ENCODE results near the gene PRR35. TPM values are rescaled to one million over a fixed set of nuclear protein-coding genes. Genes with fewer than 3 reads are reported as not detected.

Gene PRR35
- total and polyA plus RNA-seq, 2 of the 4 experiments (the other 2 are of a cell fraction): not detected

DNA sequence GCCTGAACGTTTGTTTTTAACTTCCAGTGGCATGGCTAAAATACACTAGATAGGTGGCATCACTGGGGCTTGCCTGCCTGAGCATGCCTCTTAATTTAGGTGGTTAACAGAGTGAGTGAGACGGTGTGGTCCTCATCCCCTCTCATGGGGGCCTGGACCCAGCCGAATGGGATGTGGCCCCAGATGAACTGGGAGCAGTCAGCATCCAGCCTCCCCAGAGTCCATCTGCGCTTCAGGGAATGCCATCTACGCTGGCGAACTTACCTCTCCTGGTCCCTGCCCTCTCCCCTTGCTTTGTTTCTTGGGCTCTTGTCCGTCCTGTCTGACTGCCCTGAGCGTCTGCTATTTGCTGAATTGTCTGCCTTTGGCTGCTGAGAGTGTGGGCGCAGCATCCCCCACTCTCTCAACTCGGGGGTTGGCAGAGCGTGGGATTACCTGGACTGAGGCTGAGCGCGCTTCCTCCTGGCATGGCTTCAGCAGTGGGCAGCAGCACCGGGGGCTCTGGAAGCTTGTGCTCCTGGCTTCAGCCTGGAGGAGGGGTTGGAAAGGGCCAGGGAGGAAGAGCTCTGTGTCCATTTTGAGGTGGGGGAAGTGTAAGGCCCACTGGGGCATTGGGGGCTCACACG, 31.8 kb downstream of the PRR35 start:
- Histone ChIP-seq H3K36me3 (ENCODE audit: control insufficient read depth, insufficient read depth, low read length) (peaks cover 5% of the 10 kb centered on the region; the same call in 1 of the 2 replicates), H3K9me1 (ENCODE audit: insufficient read depth, low read length) (peaks cover 14% of the 10 kb centered on the region; the same call in 1 of the 2 replicates), H3K4me2 (ENCODE audit: low read depth, low read length) (no peak overlapping the region), H3K4me1 (ENCODE audit: control insufficient read depth, insufficient read depth, low read length) (peaks cover 13% of the 10 kb centered on the region), H3K27ac (ENCODE audit: insufficient read depth, low read length) (no peak overlapping the region), H4K91ac (ENCODE audit: insufficient read depth, low read depth, low read length) (no peak overlapping the region), H3K23ac (ENCODE audit: low read depth, low read length) (no peak overlapping the region), H3K4ac (ENCODE audit: low read depth, low read length) (no peak overlapping the region), H3K4me3 (ENCODE audit: insufficient read depth, low read depth, low read length) (no peak overlapping the region), H3K56ac (ENCODE audit: extremely low read depth, insufficient read depth, low read length) (no peak overlapping the region), H4K8ac (ENCODE audit: low read depth in 2 of 2, low read length in 2 of 2) (no peak overlapping the region), H4K20me1 (ENCODE audit: insufficient read depth, low read length) (peaks cover 59% of the 10 kb centered on the region), H2BK5ac (ENCODE audit: low read depth, low read length, poor library complexity, severe bottlenecking) (no peak overlapping the region), H3K79me1 (ENCODE audit: low read depth in 1 of 2, low read length in 2 of 2) (peaks cover 32 to 82% of the 10 kb centered on the region in 2 experiments; a peak in 3 of 4 replicates), H4K5ac (ENCODE audit: low read depth, low read length) (no peak overlapping the region), H3K9ac (ENCODE audit: low read depth, low read length) (no peak overlapping the region), H2BK15ac (ENCODE audit: low read depth, low read length) (no peak overlapping the region), H2BK20ac (ENCODE audit: low read depth, low read length) (no peak overlapping the region), H2BK120ac (ENCODE audit: low read depth, low read length) (no peak overlapping the region), H2AK9ac (replicated peaks; ENCODE audit: low read depth, low read length, poor library complexity) (peak overlapping the region; percentile 24), H3K14ac (replicated peaks; ENCODE audit: low read depth, low read length) (no peak overlapping the region), H3K9me3 (ENCODE audit: control insufficient read depth, insufficient read depth, low read length) (no peaks in the 10 kb centered on the region), H3K27me3 (ENCODE audit: control insufficient read depth, insufficient read depth, low read length) (no peaks in the 10 kb centered on the region), H2AFZ (replicated peaks; ENCODE audit: low read length, poor library complexity) (no peak overlapping the region), H3K18ac (ENCODE audit: low read depth, low read length) (no peak overlapping the region), H2AK5ac (ENCODE audit: low read depth, low read length) (no peak overlapping the region)
- TF ChIP-seq MXI1 (IDR thresholded peaks at IDR 0.05; ENCODE audit: borderline replicate concordance, low read depth, low read length) (no peak), BHLHE40 (IDR thresholded peaks at IDR 0.05; ENCODE audit: low read depth, low read length) (no peak)
- intact Hi-C loops (cut with micrococcal nuclease): no loop called here
- in situ Hi-C loops (cut with MboI; ENCODE audit: low sequenced_read_pairs): no loop called here
- ChIA-PET POLR2A (ENCODE audit: unreplicated experiment) (no interaction called here), CTCF (interaction anchor here (0.7 kb wide), 1 partner anchor 50 kb away, joined by 3 read pairs; the partner anchor contains the start of gene MCRIP2)
- DNase-seq (no peak), ATAC-seq (ENCODE audit: low read depth) (no peak)
- BruUV-seq (replicated peaks): no TSS peak
- WGBS, 2 experiments (ENCODE audit: extremely low coverage in 2 of 2, insufficient read length in 1 of 2): 93% methylated on average over 4 of the region's 15 CpGs; no CpG with 5 or more reads in 1 of the 2 experiments
- dilution Hi-C loops (cut with HindIII; ENCODE audit: low sequenced_read_pairs, unreplicated experiment): no loop called here
